Measurements from ENCODE around the gene UQCC5. TPM values are rescaled to one million over a fixed set of nuclear protein-coding genes. Genes with fewer than 3 reads are reported as not detected.

Gene UQCC5
- total RNA-seq, 1 donor from 2014 or later = 13.7 TPM

DNA sequence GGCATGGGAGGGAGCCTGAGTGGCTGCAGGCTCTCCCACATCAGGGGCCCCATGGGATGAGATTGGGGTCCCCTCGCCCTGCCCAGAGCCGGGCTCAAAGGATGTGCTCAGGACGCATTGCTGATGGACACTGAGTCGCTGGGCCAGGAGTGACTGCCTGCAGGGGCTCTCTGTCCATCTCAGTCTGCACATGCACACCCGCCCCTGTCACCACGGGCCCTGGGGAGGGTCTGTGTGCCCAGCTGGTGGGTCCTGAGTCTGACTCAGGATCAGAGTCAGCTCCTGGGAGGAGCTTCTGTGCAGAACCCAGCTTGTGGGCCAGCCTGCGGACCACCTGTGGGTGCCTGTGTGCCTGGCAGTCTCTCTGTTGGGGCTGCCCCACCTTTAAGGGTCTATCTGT is 23.1 kb upstream of the UQCC5 start:
- no peaks in the 10 kb centered on the region for H3K9me3 Mint-ChIP-seq (ENCODE audit: low read depth)

DNA sequence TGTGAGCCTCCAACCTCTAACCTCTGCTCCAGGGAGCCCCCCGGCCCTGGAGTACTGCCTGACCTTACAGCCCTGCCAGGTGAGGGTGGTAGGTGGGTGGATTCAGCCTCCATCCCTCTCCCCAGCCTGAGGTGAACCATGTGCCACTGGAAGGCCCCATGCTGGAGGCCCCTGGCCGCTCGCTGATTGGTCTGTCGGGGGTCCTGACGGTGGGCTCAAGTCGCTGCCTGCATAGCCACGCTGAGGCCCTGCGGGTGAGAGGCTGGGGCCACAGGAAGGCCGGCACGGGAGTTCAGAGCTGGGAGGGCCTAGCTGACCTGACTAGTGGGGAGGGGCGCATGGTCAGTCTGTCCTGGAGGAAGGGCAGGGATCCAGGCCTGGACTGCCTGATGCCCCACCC is 21.8 kb upstream of the UQCC5 start:
- H3K27ac Mint-ChIP-seq (ENCODE audit: unreplicated experiment) = no peak overlapping the region
- TF ChIP-seq, protein P1, sequence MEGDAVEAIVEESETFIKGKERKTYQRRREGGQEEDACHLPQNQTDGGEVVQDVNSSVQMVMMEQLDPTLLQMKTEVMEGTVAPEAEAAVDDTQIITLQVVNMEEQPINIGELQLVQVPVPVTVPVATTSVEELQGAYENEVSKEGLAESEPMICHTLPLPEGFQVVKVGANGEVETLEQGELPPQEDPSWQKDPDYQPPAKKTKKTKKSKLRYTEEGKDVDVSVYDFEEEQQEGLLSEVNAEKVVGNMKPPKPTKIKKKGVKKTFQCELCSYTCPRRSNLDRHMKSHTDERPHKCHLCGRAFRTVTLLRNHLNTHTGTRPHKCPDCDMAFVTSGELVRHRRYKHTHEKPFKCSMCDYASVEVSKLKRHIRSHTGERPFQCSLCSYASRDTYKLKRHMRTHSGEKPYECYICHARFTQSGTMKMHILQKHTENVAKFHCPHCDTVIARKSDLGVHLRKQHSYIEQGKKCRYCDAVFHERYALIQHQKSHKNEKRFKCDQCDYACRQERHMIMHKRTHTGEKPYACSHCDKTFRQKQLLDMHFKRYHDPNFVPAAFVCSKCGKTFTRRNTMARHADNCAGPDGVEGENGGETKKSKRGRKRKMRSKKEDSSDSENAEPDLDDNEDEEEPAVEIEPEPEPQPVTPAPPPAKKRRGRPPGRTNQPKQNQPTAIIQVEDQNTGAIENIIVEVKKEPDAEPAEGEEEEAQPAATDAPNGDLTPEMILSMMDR (IDR thresholded peaks at IDR 0.05) = no peak
- DNase-seq (ENCODE audit: low spot score) = no peak
- peaks cover 3% of the 10 kb centered on the region for H3K27me3 Mint-ChIP-seq (ENCODE audit: low read depth)
- H3K36me3 Mint-ChIP-seq (ENCODE audit: low read depth) = no peaks in the 10 kb centered on the region
- no peaks in the 10 kb centered on the region for H3K9me3 Mint-ChIP-seq (ENCODE audit: low read depth)
- no peaks in the 10 kb centered on the region for H3K4me1 Mint-ChIP-seq (ENCODE audit: low read depth)
- H3K4me3 Mint-ChIP-seq (ENCODE audit: unreplicated experiment) = no peak overlapping the region

More for the DNA sequence above, 23.1 kb upstream of the UQCC5 start:
- Mint-ChIP-seq H3K36me3 (ENCODE audit: low read depth) (no peaks in the 10 kb centered on the region), H3K4me3 (ENCODE audit: unreplicated experiment) (no peak overlapping the region), H3K4me1 (ENCODE audit: low read depth) (no peaks in the 10 kb centered on the region), H3K27ac (ENCODE audit: unreplicated experiment) (no peak overlapping the region), H3K27me3 (ENCODE audit: low read depth) (peaks cover 3% of the 10 kb centered on the region)
- TF ChIP-seq, protein P1 (IDR thresholded peaks at IDR 0.05) = no peak
- no peak for DNase-seq (ENCODE audit: low spot score)

DNA sequence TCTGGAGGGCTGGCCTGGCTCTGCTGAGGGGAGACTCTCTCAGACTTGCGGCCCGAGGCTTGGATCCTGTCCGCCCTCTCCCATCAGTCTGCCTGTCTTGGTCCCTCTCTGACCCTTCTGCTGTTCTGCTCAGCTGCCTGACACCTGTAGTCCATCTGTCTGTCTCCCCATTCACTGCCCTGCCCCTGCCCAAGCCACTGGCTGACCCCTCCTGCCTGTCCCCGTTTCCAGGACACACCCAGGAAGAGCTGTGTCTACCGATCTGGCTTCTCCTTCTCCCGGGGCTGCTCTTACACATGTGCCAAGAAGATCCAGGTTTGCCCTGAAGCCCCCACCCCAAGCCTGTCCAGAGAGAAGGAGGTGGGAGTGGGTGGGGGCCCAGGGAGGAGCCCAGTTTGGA is 21.2 kb upstream of the UQCC5 start:
- Mint-ChIP-seq H3K9me3 (ENCODE audit: low read depth) (no peaks in the 10 kb centered on the region), H3K36me3 (ENCODE audit: low read depth) (no peaks in the 10 kb centered on the region), H3K27me3 (ENCODE audit: low read depth) (peaks cover 3% of the 10 kb centered on the region), H3K4me3 (ENCODE audit: unreplicated experiment) (no peak overlapping the region), H3K27ac (ENCODE audit: unreplicated experiment) (no peak overlapping the region), H3K4me1 (ENCODE audit: low read depth) (no peaks in the 10 kb centered on the region)
- TF ChIP-seq, protein P1 (IDR thresholded peaks at IDR 0.05) = no peak
- no peak for DNase-seq (ENCODE audit: low spot score)

DNA sequence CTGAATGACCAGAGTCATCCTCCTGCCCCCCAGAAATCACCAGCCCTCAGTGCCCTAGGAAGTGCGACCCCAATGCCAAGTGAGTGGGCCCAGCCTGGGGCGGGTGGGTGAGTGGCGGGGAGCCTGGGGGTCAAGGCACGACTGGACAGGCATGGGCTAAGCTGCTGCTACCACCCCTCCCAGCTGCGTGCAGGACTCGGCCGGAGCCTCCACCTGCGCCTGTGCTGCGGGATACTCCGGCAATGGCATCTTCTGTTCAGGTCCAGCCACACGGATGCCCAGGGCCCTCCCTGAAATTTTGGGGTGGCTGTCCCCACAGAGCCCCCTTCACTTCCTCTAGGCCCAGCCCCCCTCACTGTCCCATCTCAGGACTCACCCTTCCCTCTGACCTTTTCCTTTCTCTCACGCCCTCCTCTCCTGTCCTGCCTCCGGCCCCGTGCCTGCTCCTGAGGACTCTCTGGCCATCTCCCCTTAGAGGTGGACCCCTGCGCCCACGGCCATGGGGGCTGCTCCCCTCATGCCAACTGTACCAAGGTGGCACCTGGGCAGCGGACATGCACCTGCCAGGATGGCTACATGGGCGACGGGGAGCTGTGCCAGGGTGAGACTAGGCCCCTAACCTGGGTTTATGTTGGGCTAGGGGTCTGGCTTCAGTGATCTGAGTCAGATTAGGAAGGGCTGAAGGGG is 19.8 kb upstream of the UQCC5 start:
- DNase-seq (ENCODE audit: low spot score) = no peak
- H3K27me3 Mint-ChIP-seq (ENCODE audit: low read depth) = peaks cover 3% of the 10 kb centered on the region
- TF ChIP-seq, protein P1 (IDR thresholded peaks at IDR 0.05) = no peak
- no peaks in the 10 kb centered on the region for H3K9me3 Mint-ChIP-seq (ENCODE audit: low read depth)
- H3K4me1 Mint-ChIP-seq (ENCODE audit: low read depth) = no peaks in the 10 kb centered on the region
- H3K36me3 Mint-ChIP-seq (ENCODE audit: low read depth) = no peaks in the 10 kb centered on the region
- no peak overlapping the region for H3K27ac Mint-ChIP-seq (ENCODE audit: unreplicated experiment)
- no peak overlapping the region for H3K4me3 Mint-ChIP-seq (ENCODE audit: unreplicated experiment)

DNA sequence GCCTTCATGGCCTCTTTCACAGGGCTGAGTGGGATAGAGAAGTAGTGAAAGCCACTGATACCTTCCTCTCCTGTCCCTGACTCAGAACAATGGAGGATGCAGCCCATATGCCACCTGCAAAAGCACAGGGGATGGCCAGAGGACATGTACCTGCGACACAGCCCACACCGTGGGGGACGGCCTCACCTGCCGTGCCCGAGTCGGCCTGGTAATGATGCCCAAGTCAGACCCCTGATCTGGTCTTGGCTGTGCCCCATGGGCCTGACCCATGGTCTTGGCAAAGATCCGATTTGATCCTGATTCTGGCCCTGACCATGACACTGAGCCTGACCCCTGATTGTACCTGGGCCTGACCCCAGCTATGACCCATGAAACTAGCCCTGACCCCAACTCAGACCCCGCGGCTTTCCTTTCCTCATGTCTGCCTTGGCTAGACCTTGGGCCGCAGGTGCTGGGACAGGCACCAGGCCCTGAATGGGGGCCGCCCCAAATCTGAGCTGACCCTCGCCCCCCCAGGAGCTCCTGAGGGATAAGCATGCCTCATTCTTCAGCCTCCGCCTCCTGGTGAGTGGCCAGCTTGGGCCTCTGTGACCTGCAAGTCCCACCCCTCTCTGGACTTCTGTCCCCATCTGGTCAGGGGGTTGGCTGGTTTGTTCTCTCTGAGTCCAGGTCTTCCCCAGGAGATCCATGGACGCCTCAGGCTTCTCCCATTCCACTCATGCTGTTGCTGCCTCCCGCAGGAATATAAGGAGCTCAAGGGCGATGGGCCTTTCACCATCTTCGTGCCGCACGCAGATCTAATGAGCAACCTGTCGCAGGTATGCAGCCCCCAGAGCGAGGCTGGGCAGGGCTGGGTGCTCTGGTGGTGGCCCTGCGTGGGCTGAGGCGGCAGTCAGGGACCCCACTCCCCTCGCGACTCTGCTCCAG is 18.3 kb upstream of the UQCC5 start:
- no peak for DNase-seq (ENCODE audit: low spot score)
- no peaks in the 10 kb centered on the region for H3K27me3 Mint-ChIP-seq (ENCODE audit: low read depth)
- no peaks in the 10 kb centered on the region for H3K36me3 Mint-ChIP-seq (ENCODE audit: low read depth)
- H3K4me3 Mint-ChIP-seq (ENCODE audit: unreplicated experiment) = no peak overlapping the region
- no peaks in the 10 kb centered on the region for H3K9me3 Mint-ChIP-seq (ENCODE audit: low read depth)
- H3K4me1 Mint-ChIP-seq (ENCODE audit: low read depth) = no peaks in the 10 kb centered on the region
- TF ChIP-seq, protein P1 (IDR thresholded peaks at IDR 0.05) = no peak
- H3K27ac Mint-ChIP-seq (ENCODE audit: unreplicated experiment) = no peak overlapping the region
